DND-41 (cell line): ENCODE data around the gene CAMK2A.

Experiments
- CTCF ChIP-seq: IDR thresholded peaks from 2 replicates; pipeline ENCODE4 v1.5.1; 2012; ENCODE audit warnings: borderline replicate concordance, low read length, moderate library complexity, mild to moderate bottlenecking; ENCODE audit not compliant: poor library complexity, severe bottlenecking; ENCODE audit errors: extremely low read depth
- EZH2 ChIP-seq: IDR thresholded peaks from 3 replicates; pipeline ENCODE4 v1.6.1; 2012; ENCODE audit warnings: borderline replicate concordance, low read depth, mild to moderate bottlenecking, moderate library complexity, low read length, inconsistent platforms; ENCODE audit not compliant: severe bottlenecking

- TF ChIP-seq CTCF (no peak), EZH2 (no peak)
These were observed 3.7 kb upstream of the CAMK2A start for GRCh38 chr5:150293091-150293941.
